Activated CD8-positive, alpha-beta memory T cell treated with anti-CD3 and anti-CD28 coated beads, Interleukin-2, amount 50 U/mL, for 24 hours (primary cell): ENCODE data around the gene TSPAN5.
"Not testable (repeated sequence)": the region's sequence is repeated elsewhere in the genome, so short reads cannot be mapped to it uniquely, and the experiment has no call there.

Experiments
- DNase-seq: peaks from one replicate; pipeline ENCODE4 v3.0.0-alpha.2; 2020; ENCODE audit errors: extremely low read depth

TSPAN5 gene

GRCh38 chr4:98546910-98547594 lies 111.4 kb downstream of the TSPAN5 start:
- no peak for DNase-seq

- DNase-seq = no peak
Observed at GRCh38 chr4:98544818-98545414, 113.5 kb downstream of the TSPAN5 start.

GRCh38 chr4:98544141-98544817 lies 114.1 kb downstream of the TSPAN5 start:
- DNase-seq = no peak

- DNase-seq = no peak
Observed at GRCh38 chr4:98542011-98542410, 116.4 kb downstream of the TSPAN5 start.

GRCh38 chr4:98540803-98541202 lies 117.6 kb downstream of the TSPAN5 start:
- DNase-seq = no peak

- DNase-seq = no peak
Observed at GRCh38 chr4:98539741-98540140, 118.7 kb downstream of the TSPAN5 start.

- no peak for DNase-seq
Observed at GRCh38 chr4:98539299-98539698, 119.1 kb downstream of the TSPAN5 start.

- DNase-seq = no peak
Observed at GRCh38 chr4:98536631-98537030, 121.8 kb downstream of the TSPAN5 start.

- not testable (repeated sequence) for DNase-seq
Observed at GRCh38 chr4:98534146-98534545, 124.3 kb downstream of the TSPAN5 start.

- DNase-seq = no peak
Observed at GRCh38 chr4:98530572-98530971, 127.8 kb downstream of the TSPAN5 start.

GRCh38 chr4:98529970-98530569 lies 128.3 kb downstream of the TSPAN5 start:
- DNase-seq = no peak

- DNase-seq = no peak
Observed at GRCh38 chr4:98528882-98529281, 129.5 kb downstream of the TSPAN5 start.

GRCh38 chr4:98527534-98528269 lies 130.7 kb downstream of the TSPAN5 start:
- no peak for DNase-seq

- DNase-seq = no peak
Observed at GRCh38 chr4:98524230-98524629, 134.2 kb downstream of the TSPAN5 start.

GRCh38 chr4:98522636-98523395 lies 135.6 kb downstream of the TSPAN5 start:
- no peak for DNase-seq

- DNase-seq = no peak
Observed at GRCh38 chr4:98522062-98522461, 136.3 kb downstream of the TSPAN5 start.

- DNase-seq = no peak
Observed at GRCh38 chr4:98521486-98521885, 136.9 kb downstream of the TSPAN5 start.

GRCh38 chr4:98519268-98519977 lies 139.0 kb downstream of the TSPAN5 start:
- no peak for DNase-seq

- DNase-seq = no peak
Observed at GRCh38 chr4:98518559-98519267, 139.7 kb downstream of the TSPAN5 start.
